Thoracic aorta (tissue), 2 donors: ENCODE data around the gene QPCT. TPM values are rescaled to one million over a fixed set of nuclear protein-coding genes. Genes with fewer than 3 reads are reported as not detected.

ENCODE experiments used
- ATAC-seq: fragments of 150-250 bp; one replicate; pipeline ENCODE4 v1.8.0; 2017; ENCODE audit warnings: low read depth; ENCODE audit not compliant: insufficient number of reproducible peaks, low FRiP score
- DNase-seq: peaks from one replicate; pipeline ENCODE4 v3.0.0-alpha.2; 2020; ENCODE audit warnings: low spot score
- H3K27ac ChIP-seq, 2 donors: fragments of 200-600 bp; sonication (generic); 1 replicate in 1 of 2; 2 replicates in 1 of 2; pipeline ENCODE4 v1.5.1; 2016; ENCODE audit warnings: mild to moderate bottlenecking in 2 of 2, moderate library complexity in 2 of 2
- H3K27me3 ChIP-seq: fragments of 200-600 bp; sonication (generic); replicated peaks from 2 replicates; pipeline ENCODE4 v1.6.0; 2016; ENCODE audit warnings: mild to moderate bottlenecking; ENCODE audit not compliant: insufficient read depth
- H3K36me3 ChIP-seq: fragments of 200-600 bp; sonication (generic); one replicate; pipeline ENCODE4 v1.5.1; 2016
- H3K4me1 ChIP-seq, 2 donors: fragments of 200-600 bp; sonication (generic); 1 replicate in 1 of 2; 2 replicates in 1 of 2; pipeline versions ENCODE4 v1.5.1 to v1.6.0; 2016; ENCODE audit warnings: low read depth in 2 of 2, mild to moderate bottlenecking in 1 of 2; ENCODE audit not compliant: control insufficient read depth in 1 of 2
- H3K4me3 ChIP-seq: fragments of 200-600 bp; sonication (generic); 2 replicates; pipeline ENCODE4 v1.5.1; 2016; ENCODE audit warnings: mild to moderate bottlenecking
- H3K9me3 ChIP-seq: fragments of 200-600 bp; sonication (generic); 2 replicates; pipeline ENCODE4 v1.5.1; 2016
- total RNA-seq, 2 donors: library from RNA; depleted of rRNA; stranded (reverse); fragments of >200 nt; gene quantifications; one replicate each; pipeline versions ENCODE4 v1.1.0 to v1.2.3, GENCODE V29; 2016
- TF ChIP-seq, protein P1 (sequence below): fragments of 200-600 bp; sonication (generic); IDR thresholded peaks from one replicate; pipeline ENCODE4 v1.5.1; 2019; ENCODE audit warnings: antibody characterized with exemption

QPCT gene
- total RNA-seq, 2 donors from 2014 or later, result 5.0 to 6.8 TPM

DNA sequence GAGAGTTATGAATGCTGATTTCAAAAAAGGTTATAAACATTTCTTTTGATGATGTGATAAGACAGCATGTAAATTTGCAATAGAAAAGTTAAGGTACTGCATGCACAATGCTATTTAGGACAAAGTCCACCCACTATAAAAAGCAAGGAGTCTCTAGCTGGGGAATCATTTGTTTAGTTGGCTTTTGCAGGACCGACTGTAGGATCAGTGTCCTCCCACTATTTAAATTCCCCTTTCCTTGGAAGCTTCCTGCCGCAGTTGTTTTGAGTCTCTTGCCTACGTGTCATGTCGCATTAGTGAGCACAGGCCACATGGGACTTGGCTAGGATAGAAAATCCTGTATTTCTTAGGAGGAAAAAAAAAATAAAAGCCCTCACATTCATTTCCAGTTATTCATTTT lies 13.1 kb downstream of the QPCT start:
- Histone ChIP-seq H3K4me3 (no peak overlapping the region), H3K4me1 (no peaks in the 10 kb centered on the region), H3K27me3 (no peaks in the 10 kb centered on the region), H3K27ac (no peak overlapping the region), H3K36me3 (no peaks in the 10 kb centered on the region), H3K9me3 (no peaks in the 10 kb centered on the region)
- no peak for DNase-seq
- ATAC-seq, result no peak
- TF ChIP-seq, protein P1, sequence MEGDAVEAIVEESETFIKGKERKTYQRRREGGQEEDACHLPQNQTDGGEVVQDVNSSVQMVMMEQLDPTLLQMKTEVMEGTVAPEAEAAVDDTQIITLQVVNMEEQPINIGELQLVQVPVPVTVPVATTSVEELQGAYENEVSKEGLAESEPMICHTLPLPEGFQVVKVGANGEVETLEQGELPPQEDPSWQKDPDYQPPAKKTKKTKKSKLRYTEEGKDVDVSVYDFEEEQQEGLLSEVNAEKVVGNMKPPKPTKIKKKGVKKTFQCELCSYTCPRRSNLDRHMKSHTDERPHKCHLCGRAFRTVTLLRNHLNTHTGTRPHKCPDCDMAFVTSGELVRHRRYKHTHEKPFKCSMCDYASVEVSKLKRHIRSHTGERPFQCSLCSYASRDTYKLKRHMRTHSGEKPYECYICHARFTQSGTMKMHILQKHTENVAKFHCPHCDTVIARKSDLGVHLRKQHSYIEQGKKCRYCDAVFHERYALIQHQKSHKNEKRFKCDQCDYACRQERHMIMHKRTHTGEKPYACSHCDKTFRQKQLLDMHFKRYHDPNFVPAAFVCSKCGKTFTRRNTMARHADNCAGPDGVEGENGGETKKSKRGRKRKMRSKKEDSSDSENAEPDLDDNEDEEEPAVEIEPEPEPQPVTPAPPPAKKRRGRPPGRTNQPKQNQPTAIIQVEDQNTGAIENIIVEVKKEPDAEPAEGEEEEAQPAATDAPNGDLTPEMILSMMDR, result no peak

DNA sequence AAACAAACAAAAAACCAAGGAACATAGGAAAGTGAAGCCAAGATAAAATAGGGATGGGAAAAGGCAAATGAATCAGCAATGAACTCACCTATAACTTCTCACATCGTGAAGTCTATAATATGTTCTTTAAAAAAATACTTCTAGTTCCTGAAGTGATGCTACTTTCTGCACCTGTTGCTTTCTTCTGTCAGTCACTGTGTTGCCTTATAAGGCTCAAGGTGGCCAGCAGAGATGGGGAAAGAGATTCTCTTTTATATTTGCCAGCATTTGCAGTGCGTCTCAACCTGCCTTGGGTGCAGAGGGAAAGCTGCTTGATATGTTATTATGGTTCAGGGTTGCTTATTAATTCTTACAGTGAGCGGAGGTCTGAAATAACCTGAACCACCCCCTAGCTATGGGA lies 14.0 kb downstream of the QPCT start:
- Histone ChIP-seq H3K27ac (no peak overlapping the region), H3K4me3 (no peak overlapping the region), H3K27me3 (no peaks in the 10 kb centered on the region), H3K4me1 (no peaks in the 10 kb centered on the region), H3K9me3 (no peaks in the 10 kb centered on the region), H3K36me3 (no peaks in the 10 kb centered on the region)
- ATAC-seq (no peak), DNase-seq (no peak)
- TF ChIP-seq, protein P1, result no peak

DNA sequence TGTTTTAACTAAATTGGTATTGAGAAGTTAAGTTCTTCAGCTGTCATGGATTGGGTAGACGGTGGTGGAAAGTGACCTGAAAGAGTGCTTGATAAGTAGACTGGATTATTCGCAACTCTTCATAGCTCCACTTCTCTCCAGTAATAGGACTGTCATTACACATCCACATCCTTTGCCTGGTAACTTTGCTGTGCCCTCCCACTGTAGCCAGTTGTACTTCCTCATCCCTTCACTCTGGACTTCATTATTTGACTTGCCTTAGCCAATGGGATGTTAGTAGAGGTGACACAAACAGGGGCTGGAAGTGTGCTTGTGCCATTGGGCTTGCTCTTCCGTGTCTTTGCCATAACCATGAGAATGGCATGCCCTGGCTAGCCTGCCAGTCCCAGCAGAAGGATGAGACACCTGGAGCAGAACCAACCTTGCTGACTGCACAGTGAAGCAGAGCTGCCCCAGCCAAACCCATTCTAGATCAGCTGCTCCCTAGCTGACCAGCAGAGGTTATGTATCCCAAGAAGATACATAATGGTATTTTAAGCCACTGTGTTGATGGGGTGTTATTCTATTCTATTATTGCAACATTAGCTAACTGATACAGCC lies 16.9 kb downstream of the QPCT start:
- TF ChIP-seq, protein P1, result no peak
- Histone ChIP-seq H3K9me3 (no peaks in the 10 kb centered on the region), H3K27me3 (no peaks in the 10 kb centered on the region), H3K36me3 (no peaks in the 10 kb centered on the region), H3K27ac (no peak overlapping the region), H3K4me1 (no peaks in the 10 kb centered on the region), H3K4me3 (no peak overlapping the region)
- no peak for DNase-seq
- ATAC-seq, result no peak

DNA sequence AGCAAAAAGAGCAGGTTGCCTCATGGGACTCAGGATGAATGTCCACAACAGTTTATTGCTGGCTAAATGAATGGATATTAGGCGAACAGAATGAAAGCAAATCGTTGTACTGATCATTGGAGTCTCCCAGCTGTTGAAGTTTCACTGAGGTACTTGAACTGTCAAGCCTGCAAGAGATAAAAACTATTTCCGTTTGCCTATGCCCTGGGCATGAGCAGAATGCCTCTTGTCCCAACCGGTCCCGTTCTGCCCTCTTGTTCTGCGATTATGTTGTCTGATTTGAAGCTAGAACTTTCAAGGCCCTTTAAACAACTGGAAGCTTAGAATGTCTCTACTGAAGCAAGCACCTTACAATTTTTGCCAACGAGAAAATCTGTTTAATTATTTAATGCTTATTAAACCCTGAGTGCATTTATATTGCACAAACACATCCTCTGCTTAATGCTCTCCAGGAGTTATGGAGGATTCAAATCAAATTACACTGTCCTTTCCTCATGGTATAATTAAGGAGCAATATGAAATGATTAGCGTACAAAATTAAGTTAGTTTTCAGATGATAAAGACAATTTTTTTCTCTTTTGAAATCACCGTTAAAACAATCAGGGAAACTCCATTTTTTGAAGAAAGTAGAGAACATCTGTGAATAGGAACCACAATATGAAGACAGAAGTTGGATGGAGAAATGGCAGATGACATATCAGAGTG lies 17.7 kb downstream of the QPCT start:
- Histone ChIP-seq H3K27ac (no peak overlapping the region), H3K4me3 (no peak overlapping the region), H3K36me3 (no peaks in the 10 kb centered on the region), H3K9me3 (no peaks in the 10 kb centered on the region), H3K4me1 (no peaks in the 10 kb centered on the region), H3K27me3 (no peaks in the 10 kb centered on the region)
- TF ChIP-seq, protein P1, result no peak
- DNase-seq (no peak), ATAC-seq (no peak)

DNA sequence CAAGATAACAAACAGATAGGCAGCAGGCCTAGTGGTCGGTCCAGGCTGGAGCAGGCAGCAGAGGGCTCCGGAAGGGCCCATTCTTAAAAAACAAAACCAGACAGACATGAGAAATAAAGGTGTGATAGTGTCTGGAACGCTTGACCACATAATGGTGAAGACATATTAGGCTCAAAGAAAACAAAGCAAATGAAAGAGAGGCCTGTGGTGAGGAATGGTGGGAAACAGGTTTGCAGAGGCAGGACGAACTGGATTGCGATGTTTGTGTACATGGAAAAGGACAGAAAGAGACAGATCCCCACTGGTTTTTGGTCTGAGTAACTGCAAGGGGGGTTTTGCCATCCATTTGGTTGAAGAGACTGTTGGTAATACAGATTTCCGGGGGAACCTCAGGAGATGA lies 19.9 kb downstream of the QPCT start:
- Histone ChIP-seq H3K4me3 (no peak overlapping the region), H3K27ac (no peak overlapping the region), H3K27me3 (no peaks in the 10 kb centered on the region), H3K4me1 (no peaks in the 10 kb centered on the region), H3K36me3 (no peaks in the 10 kb centered on the region), H3K9me3 (no peaks in the 10 kb centered on the region)
- no peak for ATAC-seq
- DNase-seq, result no peak
- TF ChIP-seq, protein P1, result no peak
